Activated CD4-positive, alpha-beta T cell treated with anti-CD3 and anti-CD28 coated beads for 48 hours (primary cell): Measurements from ENCODE around the gene CTIF.

Source experiments
- DNase-seq: peaks from one replicate; pipeline ENCODE4 v3.0.0-alpha.2; 2020

Gene CTIF

DNA sequence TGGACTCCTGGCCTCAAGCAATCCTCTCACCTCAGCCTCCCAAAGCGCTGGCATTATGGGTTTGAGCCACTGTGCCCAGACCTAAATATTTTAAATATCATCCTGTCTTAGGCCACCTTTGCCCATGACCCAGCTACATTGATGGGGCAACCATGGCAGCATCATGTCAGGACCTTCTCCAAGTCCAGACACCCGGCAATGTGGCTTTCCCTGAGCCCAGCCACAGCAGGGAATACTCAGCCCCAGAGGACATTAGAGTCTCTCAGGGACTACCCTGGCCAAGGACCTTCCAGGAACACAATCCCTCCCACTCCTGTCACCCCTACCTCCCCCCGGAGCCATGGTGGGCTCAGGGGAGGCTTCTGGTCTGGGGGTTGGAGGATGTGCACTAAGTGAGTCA is 339.1 kb downstream of the CTIF start:
- no peak for DNase-seq

DNA sequence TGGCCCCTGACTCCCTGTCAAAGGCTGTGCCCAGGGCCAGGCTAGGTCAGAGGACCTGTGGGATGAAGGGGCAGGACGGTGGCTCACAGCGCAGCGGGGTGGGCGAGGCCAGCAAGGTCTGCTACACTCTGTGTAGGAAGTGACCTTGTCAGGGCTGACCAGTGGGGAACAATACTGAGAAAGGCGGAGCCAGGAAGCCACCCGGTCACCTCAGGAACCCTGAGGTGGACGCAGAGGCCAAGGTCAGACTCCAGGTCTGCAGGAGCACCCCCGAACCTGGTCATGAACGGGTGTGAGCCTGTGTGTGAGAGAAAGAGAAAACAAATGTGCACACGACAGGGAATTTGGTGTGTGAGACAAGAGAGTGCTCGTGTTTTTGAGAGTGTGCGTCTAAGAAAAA is 339.6 kb downstream of the CTIF start:
- no peak for DNase-seq

GRCh38 chr18:48879008-48879431 is 340.2 kb downstream of the CTIF start:
- no peak for DNase-seq

DNA sequence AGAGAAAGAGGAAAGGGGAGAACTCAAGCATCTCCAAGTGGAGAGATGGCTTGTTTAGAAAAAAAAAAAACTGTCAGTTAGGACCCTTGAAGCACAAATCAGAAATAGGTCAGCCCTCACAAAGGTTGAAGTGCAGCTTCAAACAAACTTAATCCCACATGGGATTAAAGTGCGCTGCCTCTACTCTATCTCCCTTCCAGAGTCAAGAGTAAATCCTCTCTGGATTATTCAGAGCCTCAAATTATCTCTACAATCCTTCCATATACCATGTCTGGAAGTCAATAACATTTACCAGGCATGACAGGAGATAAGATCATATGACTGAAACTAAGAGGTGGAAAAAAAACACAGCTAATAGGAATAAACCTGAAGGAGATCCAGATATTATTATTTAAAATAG is 342.1 kb downstream of the CTIF start:
- DNase-seq: no peak

DNA sequence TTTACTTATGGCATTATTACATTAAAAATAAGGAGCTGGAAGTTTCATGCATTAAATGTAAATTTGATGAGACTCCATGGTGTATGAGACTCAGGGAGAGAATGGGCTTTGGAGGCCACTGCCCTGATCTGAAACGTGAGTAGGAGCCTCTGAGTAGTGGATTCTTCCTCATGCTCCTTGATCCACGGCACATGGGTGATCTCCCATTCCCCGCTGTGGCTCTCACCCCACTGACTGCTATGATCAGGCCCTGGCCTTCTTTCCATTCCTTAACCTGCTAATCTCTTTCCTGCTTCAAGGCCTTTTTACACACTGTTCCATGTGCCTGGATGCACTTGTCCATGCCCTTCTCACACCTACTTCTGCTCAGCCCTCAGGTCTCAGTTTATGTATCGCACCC is 343.5 kb downstream of the CTIF start:
- DNase-seq: no peak

DNA sequence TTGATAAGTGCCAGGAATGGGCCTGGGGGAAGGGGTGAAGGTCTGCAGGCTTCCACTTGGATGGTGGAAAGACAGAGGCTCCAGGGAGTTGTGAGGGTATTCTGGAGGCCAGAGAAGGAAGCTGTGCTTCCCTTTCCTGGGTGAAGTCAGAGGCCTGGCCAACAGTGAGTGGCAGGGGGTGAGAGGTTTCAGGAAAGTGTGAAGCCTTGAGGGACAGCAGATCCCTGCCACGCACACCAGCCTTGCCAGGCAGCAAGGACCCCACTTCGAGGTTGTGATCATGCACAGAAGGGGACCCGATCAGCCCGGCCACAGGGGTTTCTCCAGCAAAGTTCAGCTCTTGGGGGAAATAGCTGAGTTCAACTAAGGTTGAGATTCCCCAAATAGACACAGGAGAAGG is 345.5 kb downstream of the CTIF start:
- DNase-seq: no peak

GRCh38 chr18:48884771-48885170 is 345.9 kb downstream of the CTIF start:
- no peak for DNase-seq

GRCh38 chr18:48885266-48885923 is 346.6 kb downstream of the CTIF start:
- no peak for DNase-seq

DNA sequence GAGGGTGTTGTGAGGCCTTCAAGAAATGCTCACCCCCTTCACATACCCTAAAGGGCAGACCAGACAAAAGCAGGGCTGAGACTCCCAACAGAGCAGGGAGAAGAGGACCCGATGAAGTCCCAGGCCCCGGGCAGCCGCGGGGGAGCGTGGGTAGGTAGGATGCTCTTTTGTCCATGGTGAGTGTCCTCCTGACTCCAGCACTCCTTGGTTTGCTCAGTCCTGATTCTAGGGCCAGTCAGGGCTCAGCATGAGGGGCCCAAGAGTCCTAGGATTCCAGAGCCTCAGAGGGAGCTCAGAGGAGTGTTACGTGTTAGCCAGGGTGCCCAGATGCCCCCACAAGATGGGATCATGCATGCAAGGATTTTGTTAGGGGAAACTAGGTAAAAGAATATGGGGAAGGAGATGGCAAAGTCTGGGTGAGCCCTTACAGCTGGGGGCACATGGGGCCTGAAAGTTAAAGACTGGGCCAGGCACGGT is 347.1 kb downstream of the CTIF start:
- no peak for DNase-seq

- no peak for DNase-seq
These were observed 347.9 kb downstream of the CTIF start for GRCh38 chr18:48886520-48887293.

GRCh38 chr18:48887294-48887904 is 348.6 kb downstream of the CTIF start:
- DNase-seq: no peak

- DNase-seq: no peak
These were observed 349.3 kb downstream of the CTIF start for GRCh38 chr18:48887905-48888772.

DNA sequence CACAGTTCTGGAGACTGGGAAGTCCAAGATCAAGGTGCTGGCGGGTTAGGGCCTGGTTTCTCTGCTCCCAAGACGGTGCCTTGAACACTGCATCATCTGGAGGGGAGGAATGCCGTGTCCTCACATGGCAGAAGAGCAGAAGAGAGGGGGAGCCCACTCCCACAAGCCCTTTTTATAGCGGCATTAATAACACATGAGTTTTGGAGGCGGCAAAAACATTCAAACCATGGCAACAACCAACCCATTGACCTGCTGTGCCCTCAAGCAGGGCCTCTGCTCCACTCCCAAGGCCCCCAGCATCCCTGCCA is 349.9 kb downstream of the CTIF start:
- no peak for DNase-seq

GRCh38 chr18:48889115-48889941 is 350.5 kb downstream of the CTIF start:
- DNase-seq: no peak

GRCh38 chr18:48889981-48890762 is 351.3 kb downstream of the CTIF start:
- DNase-seq: no peak

DNA sequence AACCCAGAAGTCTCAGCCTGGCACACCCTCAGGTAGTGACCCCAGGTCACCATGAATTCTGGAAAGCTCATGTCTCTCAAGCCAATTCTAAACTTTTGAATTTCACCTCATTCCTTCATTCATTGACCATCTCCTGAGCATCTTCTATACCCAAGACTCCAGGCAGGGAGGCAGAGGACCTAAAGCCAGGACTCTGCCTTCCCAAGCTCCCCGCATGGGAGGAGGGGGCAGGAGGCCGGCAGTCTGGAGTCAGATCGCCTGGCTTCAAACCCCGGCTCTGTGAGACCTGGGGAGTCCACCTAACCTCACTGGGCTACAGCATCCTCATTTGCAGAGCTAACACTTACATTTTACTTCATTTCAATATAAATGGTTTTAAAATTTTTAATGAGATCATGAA is 352.9 kb downstream of the CTIF start:
- DNase-seq: no peak

DNA sequence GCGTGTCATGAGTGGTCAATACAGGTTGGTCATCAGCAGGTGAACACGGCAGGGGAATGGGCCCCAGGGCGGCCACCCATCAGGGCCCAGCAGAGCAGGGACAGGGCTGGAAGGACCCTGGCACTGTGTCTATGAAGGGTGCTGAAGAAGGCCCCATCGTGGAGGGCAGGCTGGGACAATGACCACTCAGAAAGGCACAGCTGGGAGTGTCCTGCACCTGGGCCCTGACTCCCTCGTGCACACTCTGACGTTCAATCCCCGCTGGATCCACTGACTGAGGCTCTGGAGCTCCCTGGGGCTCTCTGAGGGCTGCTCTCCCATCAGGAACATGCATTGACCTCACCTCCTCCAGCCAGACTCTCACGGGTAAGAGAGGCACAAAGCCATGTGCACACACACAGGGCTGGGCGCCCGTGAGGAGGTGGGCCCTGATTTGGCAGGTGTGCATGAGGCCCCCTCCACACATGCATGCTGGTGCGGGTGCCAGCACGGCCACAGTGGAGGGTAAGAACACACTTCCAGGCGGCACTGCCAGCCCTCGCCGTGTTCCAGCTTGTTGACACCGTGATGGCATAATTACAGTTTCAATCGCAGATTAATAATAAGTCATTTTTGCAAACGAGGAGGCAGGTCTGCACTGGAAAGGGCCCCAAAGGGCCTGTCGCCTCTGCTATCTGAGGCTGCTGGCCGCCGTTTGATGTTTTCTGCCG is 353.5 kb downstream of the CTIF start:
- DNase-seq: no peak

GRCh38 chr18:48893061-48893607 is 354.3 kb downstream of the CTIF start:
- no peak for DNase-seq

DNA sequence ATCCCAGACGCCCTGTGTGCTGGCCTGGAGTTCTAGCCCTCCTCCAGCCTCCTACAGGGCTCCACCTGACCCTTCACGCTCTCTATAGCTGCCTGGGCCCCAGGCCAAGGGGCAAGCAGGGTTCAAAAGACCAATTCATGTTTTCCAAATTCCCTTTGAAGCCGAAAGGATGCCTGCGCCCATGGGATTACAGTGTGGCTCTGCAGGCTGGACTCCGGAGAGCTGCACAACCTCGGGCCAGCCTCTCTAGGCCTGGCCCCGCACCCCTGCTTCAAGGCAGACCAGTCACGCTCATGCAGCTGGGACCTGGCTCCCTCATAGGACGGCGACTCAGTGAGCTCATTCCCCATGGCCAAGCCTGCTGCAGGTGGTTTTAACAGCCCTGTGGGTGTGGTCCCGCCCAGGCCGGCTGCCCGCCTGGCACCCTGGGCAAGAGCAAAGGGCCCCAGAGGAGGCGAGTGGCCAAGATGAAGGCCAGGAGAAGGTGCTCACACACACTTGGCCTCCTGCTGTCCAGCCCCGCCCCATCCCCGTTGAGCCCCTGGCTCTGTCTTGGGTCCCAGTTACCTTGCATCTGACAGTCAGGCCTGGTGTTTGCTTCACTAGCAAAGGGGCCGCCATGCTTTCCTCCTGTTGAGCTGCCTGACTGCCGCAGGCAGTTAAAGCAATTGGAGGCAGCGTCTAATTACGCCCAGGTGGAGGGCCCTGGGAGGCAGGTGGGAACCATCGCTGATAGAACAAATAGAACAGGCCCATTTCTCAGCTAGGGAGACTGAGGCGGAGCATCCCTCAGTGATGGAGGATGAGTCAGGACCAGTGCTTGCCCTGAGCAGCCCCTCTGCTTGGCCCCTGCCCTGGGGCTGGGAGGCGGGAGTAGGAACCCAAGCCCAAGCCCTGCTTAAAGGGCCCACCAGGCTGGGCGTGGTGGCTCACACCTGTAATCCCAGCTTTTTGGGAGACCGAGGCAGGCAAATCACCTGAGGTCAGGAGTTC is 355.1 kb downstream of the CTIF start:
- DNase-seq: no peak
